Omental fat pad (tissue), 4 donors: ENCODE measurements around the gene NANOGP8. TPM values are rescaled to one million over a fixed set of nuclear protein-coding genes. Genes with fewer than 3 reads are reported as not detected.

Experiments used
- ATAC-seq: fragments of 150-250 bp; one replicate; pipeline ENCODE4 v1.9.1; 2016; ENCODE audit warnings: mild to moderate bottlenecking, moderate library complexity; ENCODE audit not compliant: low FRiP score
- DNase-seq: peaks from one replicate; pipeline ENCODE4 v3.0.0-alpha.2; 2019; ENCODE audit warnings: low spot score
- CTCF ChIP-seq, 3 donors: fragments of 450-650 bp; IDR thresholded peaks; one replicate each; pipeline ENCODE4 v1.5.1; 2016 to 2017; ENCODE audit warnings: antibody characterized with exemption in 3 of 3, mild to moderate bottlenecking in 3 of 3, moderate library complexity in 2 of 3
- total RNA-seq, 4 donors: library from RNA; depleted of rRNA; stranded (reverse); fragments of >200 nt; gene quantifications; one replicate each; pipeline ENCODE4 v1.1.0, GENCODE V29; 2016

The NANOGP8 gene
- total RNA-seq, 4 donors from 2014 or later, result 0.65 to 1.3 (median 0.82) TPM; not detected in 1

DNA sequence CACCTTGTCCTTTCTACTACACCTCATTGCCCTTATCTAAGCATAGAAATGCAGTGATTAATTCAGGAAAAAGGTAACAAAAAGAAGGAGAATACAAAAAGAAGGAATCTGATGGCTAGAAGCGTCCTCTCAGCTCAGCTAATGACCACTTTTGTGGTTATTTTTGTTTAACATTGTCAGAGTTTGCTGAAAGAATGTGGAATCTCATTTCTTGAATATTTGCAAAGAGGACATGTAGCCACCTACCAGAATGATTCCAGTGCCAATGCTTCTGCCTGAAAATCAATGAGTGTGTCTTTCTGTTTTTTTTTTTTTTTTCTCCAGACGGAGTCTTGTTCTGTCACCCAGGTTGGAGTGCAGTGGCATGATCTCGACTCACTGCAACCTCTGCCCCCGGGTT, 24.5 kb downstream of the NANOGP8 start:
- no peak for TF ChIP-seq CTCF (IDR thresholded peaks at IDR 0.05)
- DNase-seq (no peak), ATAC-seq (no peak)

DNA sequence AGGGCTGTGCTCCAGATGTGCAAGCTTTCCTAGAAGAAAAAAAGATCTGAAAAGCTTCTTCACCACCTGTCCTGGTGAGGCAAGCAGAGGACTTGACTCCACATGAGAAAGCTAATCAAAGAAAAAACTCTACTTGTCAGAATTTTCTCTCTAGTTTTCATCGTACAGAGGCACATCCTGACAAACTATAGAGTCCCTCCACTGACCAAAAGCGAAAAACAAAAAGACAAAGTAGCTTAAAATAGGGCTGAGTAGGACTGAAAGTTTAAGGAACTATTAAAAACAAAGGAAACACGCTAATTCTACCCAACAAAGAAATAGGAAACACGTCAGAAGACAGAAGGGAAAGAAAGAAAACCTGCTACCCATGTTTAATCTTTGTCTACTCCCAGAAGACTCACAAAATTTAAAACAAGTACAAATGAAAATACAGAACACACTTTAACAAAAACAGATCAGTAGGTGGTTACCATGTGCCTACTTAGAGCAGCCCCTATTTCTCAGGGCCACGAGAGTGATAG, 26.5 kb downstream of the NANOGP8 start:
- no peak for ATAC-seq
- no peak for TF ChIP-seq CTCF (IDR thresholded peaks at IDR 0.05)
- DNase-seq, result no peak

GRCh38 chr15:35055416-35056105, 29.5 kb downstream of the NANOGP8 start:
- no peak for TF ChIP-seq CTCF (IDR thresholded peaks at IDR 0.05)
- ATAC-seq, result no peak
- DNase-seq, result no peak

DNA sequence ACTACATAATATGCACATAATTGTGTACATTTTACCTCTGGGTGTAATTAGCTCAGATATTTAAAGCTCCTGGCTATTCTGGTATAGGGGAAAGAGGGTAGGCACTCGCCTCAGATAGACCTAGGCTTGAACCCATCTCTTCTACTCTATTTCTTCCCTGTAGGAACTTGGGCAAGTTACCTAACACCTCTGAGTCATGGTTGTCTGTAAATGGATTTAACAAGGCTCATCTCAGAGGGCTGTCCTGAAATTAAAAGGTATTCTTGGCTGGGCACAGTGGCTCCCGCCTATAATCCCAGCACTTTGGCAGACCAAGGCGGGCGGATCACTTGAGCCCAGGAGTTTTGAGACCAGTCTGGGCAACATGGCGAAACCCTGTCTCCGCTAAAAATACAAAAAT, 30.7 kb downstream of the NANOGP8 start:
- DNase-seq, result no peak
- TF ChIP-seq CTCF (IDR thresholded peaks at IDR 0.05), result no peak
- ATAC-seq, result no peak

DNA sequence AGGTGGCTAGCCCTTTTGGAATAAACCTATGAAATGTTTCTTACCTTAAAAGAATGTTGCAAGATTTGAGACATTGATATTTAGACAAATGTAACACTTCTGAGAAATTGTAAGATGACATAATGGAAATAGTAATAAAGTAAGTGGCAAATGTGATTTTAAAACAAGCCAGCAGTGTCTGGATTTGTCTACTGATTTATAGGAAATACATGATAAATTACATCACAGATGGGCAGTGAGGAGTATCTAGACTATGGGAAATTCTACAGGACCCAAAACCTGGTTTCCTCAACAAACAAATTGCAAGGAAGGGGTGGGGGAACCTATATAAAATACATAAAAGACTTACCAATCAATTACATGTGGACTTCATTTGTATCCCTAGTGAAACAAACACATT, 37.1 kb downstream of the NANOGP8 start:
- DNase-seq, result no peak
- no peak for TF ChIP-seq CTCF (IDR thresholded peaks at IDR 0.05)
- ATAC-seq, result no peak

DNA sequence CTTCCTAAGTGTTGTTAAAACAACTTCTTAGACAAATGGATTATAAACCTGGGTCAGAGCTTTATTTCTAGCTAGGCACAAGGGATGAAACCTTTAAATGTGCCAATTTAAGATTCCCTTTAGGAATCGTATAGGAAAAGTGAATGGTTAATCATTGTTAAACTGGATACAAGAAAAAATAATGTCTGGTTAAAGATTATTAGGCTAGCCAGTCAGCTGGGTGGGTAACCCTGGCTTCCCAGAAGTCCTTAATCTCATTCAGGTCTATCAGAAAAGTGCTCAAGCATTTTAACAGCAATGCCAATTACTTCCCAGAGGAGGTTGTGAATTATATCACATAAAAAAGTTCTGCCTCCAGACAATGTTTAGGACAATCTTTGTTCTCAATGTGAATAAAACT, 37.6 kb downstream of the NANOGP8 start:
- DNase-seq (no peak), ATAC-seq (no peak)
- TF ChIP-seq CTCF (IDR thresholded peaks at IDR 0.05), result no peak
